ENCODE measurements around the gene KMO.

The KMO gene

GRCh38 chr1:241532162-241532531 lies at the start of gene KMO:
KMO (plus strand) TSS chr1:241532378; CDS start chr1:241532445, 67 bp downstream.
- peak within 1 kb of the TSS; percentile 35; the same call in 1 of the 2 replicates for H3K27ac ChIP-seq
- TF ChIP-seq, protein P1, sequence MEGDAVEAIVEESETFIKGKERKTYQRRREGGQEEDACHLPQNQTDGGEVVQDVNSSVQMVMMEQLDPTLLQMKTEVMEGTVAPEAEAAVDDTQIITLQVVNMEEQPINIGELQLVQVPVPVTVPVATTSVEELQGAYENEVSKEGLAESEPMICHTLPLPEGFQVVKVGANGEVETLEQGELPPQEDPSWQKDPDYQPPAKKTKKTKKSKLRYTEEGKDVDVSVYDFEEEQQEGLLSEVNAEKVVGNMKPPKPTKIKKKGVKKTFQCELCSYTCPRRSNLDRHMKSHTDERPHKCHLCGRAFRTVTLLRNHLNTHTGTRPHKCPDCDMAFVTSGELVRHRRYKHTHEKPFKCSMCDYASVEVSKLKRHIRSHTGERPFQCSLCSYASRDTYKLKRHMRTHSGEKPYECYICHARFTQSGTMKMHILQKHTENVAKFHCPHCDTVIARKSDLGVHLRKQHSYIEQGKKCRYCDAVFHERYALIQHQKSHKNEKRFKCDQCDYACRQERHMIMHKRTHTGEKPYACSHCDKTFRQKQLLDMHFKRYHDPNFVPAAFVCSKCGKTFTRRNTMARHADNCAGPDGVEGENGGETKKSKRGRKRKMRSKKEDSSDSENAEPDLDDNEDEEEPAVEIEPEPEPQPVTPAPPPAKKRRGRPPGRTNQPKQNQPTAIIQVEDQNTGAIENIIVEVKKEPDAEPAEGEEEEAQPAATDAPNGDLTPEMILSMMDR (conservative IDR thresholded peaks at IDR 0.05): no peak

DNA sequence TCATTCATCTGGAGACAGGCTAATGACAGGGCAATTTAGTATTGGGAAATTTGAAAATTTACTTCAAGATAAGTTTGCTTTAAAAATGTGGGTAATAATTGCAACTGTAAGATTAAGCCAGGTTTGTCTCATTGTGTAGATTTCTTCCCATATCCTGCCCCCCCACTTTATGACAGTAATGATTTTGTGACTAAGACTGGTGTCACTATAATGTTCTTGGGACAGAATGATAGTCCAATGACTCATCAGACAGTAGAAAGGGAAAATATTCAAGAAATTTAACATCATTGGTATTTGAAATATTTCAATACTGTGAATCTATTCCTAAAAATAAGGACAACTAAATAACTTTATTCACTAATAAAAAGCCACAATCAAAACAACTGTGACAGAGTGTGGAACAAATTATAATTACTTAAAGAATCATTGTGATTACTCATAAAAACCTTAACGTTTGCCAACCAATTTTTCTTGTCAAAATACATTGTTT lies 49.4 kb upstream of the KMO start:
- no peak overlapping the region for H3K27ac ChIP-seq
- TF ChIP-seq, protein P1 (conservative IDR thresholded peaks at IDR 0.05): no peak

DNA sequence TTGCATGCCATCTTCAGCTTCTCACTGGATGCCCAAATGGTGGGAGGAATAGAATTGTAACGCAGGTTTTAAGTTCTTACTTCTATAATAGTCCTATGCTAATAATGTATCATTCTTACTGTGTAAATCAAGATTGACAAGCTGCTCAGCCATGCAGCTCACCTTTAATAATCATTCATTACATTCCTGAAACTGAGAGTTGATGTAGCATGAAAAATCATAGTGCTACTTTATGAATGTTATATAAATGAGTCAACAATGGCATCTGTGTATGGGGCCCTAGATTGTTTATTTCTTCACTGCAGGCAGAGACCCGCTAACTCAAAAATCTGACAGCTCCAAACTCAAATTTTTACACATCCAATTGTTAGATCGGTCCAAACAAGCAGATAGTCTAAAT lies 47.0 kb upstream of the KMO start:
- TF ChIP-seq, protein P1 (conservative IDR thresholded peaks at IDR 0.05): no peak
- no peak overlapping the region for H3K27ac ChIP-seq

DNA sequence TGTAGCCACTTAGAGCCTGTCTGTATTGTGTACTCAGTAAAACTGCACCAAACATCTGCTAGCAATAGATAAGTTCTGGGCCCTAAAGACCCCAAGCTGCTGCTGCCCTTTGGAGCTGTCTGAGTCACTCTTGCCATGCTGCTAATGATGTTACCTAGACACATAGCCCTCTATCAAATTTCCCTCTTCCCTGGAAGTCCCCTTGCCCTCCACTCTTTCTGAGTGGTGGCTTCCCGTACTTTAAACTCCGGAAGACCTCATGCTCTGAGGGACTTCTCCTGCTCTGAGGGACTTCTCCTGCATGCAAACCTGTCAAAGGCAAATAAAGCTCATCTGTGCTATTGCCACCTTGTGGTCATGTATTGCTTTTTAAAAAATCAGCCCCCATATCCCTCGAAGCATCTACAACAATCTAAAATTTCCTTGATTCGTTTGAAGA lies 46.6 kb upstream of the KMO start:
- TF ChIP-seq, protein P1 (conservative IDR thresholded peaks at IDR 0.05): peak; percentile 73
- H3K27ac ChIP-seq: no peak overlapping the region

DNA sequence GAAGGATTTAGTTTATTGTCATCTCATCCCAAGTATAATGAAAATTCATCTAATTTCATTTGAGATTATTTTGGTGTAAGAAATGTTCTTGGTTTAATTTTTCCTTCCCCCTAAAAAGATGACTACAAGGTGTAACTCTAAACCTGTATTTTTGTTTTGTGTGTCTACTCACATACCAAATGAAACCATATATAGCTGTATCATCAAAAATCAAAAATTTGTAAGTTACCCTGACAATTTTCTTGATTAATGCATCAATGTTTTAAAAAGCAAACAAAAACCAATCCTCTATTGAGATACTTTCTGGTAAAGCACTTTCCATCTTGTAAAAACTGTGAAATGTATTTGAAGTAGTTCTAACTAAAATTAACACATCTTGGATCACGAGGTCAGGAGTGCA lies 43.4 kb upstream of the KMO start:
- no peak overlapping the region for H3K27ac ChIP-seq
- TF ChIP-seq, protein P1 (conservative IDR thresholded peaks at IDR 0.05): no peak

GRCh38 chr1:241495741-241496140 lies 36.4 kb upstream of the KMO start:
- no peak overlapping the region for H3K27ac ChIP-seq
- TF ChIP-seq, protein P1 (conservative IDR thresholded peaks at IDR 0.05): no peak

DNA sequence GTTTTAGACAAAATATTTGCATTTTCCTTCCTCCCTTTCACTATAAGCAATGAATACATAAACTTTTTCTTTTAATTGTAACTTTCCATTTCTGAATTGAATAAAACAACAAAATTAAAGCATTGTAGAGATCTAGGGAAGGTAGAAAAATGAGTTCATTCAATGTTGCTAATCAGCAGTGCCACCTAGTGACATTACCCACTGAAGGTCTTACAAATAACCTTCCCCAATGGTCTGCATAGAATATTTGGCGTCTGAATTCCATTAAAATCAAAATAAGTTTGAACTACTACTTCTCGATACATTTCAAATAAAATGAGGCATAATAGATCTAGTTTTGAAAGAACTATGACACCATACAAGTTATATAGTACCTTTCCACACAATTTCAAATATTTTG lies 32.3 kb upstream of the KMO start:
- TF ChIP-seq, protein P1 (conservative IDR thresholded peaks at IDR 0.05): peak; percentile 87
- H3K27ac ChIP-seq: no peak overlapping the region
